MM.1S (cell line): ENCODE results near the gene KRTAP12-3.
"Not testable (repeated sequence)": the region's sequence is repeated elsewhere in the genome, so short reads cannot be mapped to it uniquely, and the experiment has no call there.

ENCODE experiments used
- DNase-seq: peaks from one replicate; pipeline ENCODE4 v3.0.0-alpha.2; 2015
- H2AFZ ChIP-seq: fragments of 300-600 bp; sonication (generic); 2 replicates; pipeline ENCODE4 v1.6.0; 2016; ENCODE audit warnings: antibody characterized with exemption, low read length
- H3F3A ChIP-seq: fragments of 300-600 bp; sonication (generic); 2 replicates; pipeline ENCODE4 v1.6.1; 2016; ENCODE audit warnings: mild to moderate bottlenecking, antibody characterized with exemption, low read length, moderate library complexity, mixed read lengths; ENCODE audit not compliant: insufficient read depth
- H3K27ac ChIP-seq: fragments of 300-600 bp; sonication (generic); 2 replicates; pipeline ENCODE4 v1.5.1; 2016; ENCODE audit warnings: mild to moderate bottlenecking, low read length
- H3K27me3 ChIP-seq: fragments of 300-600 bp; sonication (generic); replicated peaks from 2 replicates; pipeline ENCODE4 v1.6.0; 2016; ENCODE audit warnings: low read length; ENCODE audit not compliant: insufficient read depth
- H3K36me3 ChIP-seq: fragments of 300-600 bp; sonication (generic); replicated peaks from 2 replicates; pipeline ENCODE4 v1.6.1; 2016; ENCODE audit warnings: mild to moderate bottlenecking, low read length, mixed read lengths; ENCODE audit not compliant: insufficient read depth
- H3K4me1 ChIP-seq: fragments of 300-600 bp; sonication (generic); 2 replicates; pipeline ENCODE4 v1.6.1; 2016; ENCODE audit warnings: low read length, mixed read lengths
- H3K4me2 ChIP-seq: fragments of 300-600 bp; sonication (generic); 2 replicates; pipeline ENCODE4 v1.6.0; 2016; ENCODE audit warnings: low read depth, low read length
- H3K4me3 ChIP-seq: fragments of 300-600 bp; sonication (generic); 2 replicates; pipeline ENCODE4 v1.5.1; 2016; ENCODE audit warnings: low read length, mixed read lengths
- H3K79me2 ChIP-seq: fragments of 300-600 bp; sonication (generic); 2 replicates; pipeline ENCODE4 v1.6.1; 2016; ENCODE audit warnings: mixed run types, low read length, mixed read lengths
- H3K9ac ChIP-seq: fragments of 300-600 bp; sonication (generic); 2 replicates; pipeline ENCODE4 v1.6.1; 2016; ENCODE audit warnings: low read length, mixed read lengths
- H3K9me2 ChIP-seq: fragments of 300-600 bp; sonication (generic); replicated peaks from 2 replicates; pipeline ENCODE4 v1.6.1; 2016; ENCODE audit warnings: mild to moderate bottlenecking, low read length, mixed read lengths; ENCODE audit not compliant: insufficient read depth
- H3K9me3 ChIP-seq: fragments of 300-600 bp; sonication (generic); replicated peaks from 2 replicates; pipeline ENCODE4 v1.6.1; 2016; ENCODE audit warnings: mild to moderate bottlenecking, low read length, mixed read lengths; ENCODE audit not compliant: insufficient read depth
- H4K20me1 ChIP-seq: fragments of 300-600 bp; sonication (generic); 2 replicates; pipeline ENCODE4 v1.6.1; 2016; ENCODE audit warnings: mild to moderate bottlenecking, low read length, moderate library complexity, mixed read lengths; ENCODE audit not compliant: insufficient read depth
- EZH2 ChIP-seq: fragments of 300-600 bp; sonication (generic); optimal IDR thresholded peaks from 2 replicates; pipeline ENCODE3; 2017; ENCODE audit warnings: low read depth, mild to moderate bottlenecking, antibody characterized with exemption, low read length, mixed read lengths
- EZH2phosphoT487 ChIP-seq: fragments of 300-600 bp; sonication (generic); IDR thresholded peaks from 2 replicates; pipeline ENCODE4 v1.6.1; 2018; ENCODE audit warnings: antibody characterized with exemption, low read length
- TF ChIP-seq, protein P1 (sequence below): fragments of 300-600 bp; sonication (generic); IDR thresholded peaks from 2 replicates; pipeline ENCODE4 v1.5.1; 2016; ENCODE audit warnings: antibody characterized with exemption, low read length, mixed read lengths

The KRTAP12-3 gene

DNA sequence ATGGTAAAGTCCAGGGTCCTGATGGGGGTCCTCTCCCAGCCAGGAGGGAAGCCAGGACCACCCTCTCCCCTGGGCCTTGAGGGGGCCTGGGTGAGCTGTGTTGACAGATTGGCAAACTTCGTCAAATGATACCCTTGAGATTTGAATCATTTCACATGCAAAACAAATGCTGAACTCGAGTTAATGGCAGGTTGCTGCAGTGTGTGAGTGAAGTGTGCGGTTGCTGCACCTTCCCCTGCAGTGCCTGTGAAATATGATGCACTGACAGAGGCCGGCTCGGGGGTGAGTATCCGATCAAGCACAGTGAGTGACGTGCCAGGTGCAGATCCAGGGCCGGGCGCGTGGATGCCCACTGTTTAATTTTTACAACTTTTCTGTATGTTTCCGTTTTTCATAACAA lies 29.9 kb downstream of the KRTAP12-3 start:
- H3K9me2 ChIP-seq: no peaks in the 10 kb centered on the region
- peaks cover 97% of the 10 kb centered on the region for H3K27me3 ChIP-seq
- H3K9ac ChIP-seq: no peak overlapping the region
- no peaks in the 10 kb centered on the region for H3K36me3 ChIP-seq
- no peak overlapping the region for H2AFZ ChIP-seq
- no peaks in the 10 kb centered on the region for H3K79me2 ChIP-seq
- DNase-seq: no peak
- TF ChIP-seq, protein P1, sequence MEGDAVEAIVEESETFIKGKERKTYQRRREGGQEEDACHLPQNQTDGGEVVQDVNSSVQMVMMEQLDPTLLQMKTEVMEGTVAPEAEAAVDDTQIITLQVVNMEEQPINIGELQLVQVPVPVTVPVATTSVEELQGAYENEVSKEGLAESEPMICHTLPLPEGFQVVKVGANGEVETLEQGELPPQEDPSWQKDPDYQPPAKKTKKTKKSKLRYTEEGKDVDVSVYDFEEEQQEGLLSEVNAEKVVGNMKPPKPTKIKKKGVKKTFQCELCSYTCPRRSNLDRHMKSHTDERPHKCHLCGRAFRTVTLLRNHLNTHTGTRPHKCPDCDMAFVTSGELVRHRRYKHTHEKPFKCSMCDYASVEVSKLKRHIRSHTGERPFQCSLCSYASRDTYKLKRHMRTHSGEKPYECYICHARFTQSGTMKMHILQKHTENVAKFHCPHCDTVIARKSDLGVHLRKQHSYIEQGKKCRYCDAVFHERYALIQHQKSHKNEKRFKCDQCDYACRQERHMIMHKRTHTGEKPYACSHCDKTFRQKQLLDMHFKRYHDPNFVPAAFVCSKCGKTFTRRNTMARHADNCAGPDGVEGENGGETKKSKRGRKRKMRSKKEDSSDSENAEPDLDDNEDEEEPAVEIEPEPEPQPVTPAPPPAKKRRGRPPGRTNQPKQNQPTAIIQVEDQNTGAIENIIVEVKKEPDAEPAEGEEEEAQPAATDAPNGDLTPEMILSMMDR: no peak
- no peak for TF ChIP-seq EZH2phosphoT487
- no peak for TF ChIP-seq EZH2
- no peak overlapping the region for H3K4me3 ChIP-seq
- no peak overlapping the region for H3K4me2 ChIP-seq
- H3K9me3 ChIP-seq: no peaks in the 10 kb centered on the region
- no peaks in the 10 kb centered on the region for H3F3A ChIP-seq
- H4K20me1 ChIP-seq: no peaks in the 10 kb centered on the region
- no peaks in the 10 kb centered on the region for H3K4me1 ChIP-seq
- H3K27ac ChIP-seq: no peak overlapping the region

DNA sequence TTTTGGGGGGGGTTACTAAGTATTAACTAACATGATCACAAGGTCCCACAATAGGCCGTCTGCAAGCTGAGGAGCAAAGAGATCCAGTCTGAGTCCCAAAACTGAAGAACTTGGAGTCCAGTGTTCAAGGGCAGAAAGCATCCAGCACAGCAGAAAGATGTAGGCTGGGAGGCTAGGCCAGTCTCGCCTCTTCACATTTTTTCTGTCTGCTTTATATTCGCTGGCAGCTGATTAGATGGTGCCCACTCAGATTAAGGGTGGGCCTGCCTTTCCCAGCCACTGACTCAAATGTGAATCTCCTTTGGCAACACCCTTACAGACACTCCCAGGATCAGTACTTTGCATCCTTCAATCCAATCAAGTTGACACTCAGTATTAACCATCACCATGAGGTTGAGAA lies 32.0 kb downstream of the KRTAP12-3 start:
- not testable (repeated sequence) for H3F3A ChIP-seq, H3K36me3 ChIP-seq, H2AFZ ChIP-seq, H4K20me1 ChIP-seq, H3K9me3 ChIP-seq, H3K27ac ChIP-seq, H3K9me2 ChIP-seq, H3K4me2 ChIP-seq, H3K4me1 ChIP-seq, H3K79me2 ChIP-seq, H3K9ac ChIP-seq, DNase-seq, H3K4me3 ChIP-seq
- H3K27me3 ChIP-seq: peaks cover 97% of the 10 kb centered on the region

DNA sequence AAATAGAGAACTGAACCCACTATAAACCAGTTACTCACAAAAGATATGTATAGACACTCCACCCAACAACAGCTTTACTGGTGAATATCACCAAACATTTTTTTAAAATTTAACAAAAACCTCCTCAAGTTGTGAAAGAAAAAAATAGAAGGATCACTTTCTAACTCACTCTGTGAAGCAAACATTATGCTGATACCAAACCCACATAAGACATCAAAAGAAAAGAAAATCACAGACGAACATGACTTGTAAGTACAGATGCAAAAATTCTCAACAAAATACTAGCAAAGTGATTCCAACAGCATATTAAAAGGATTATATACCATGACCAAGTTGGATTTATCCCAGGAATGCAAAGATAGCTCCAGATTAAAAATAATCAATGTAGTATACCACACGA lies 34.0 kb downstream of the KRTAP12-3 start:
- Histone ChIP-seq H2AFZ (no peak overlapping the region), H4K20me1 (no peaks in the 10 kb centered on the region), H3K79me2 (no peaks in the 10 kb centered on the region), H3K4me3 (no peak overlapping the region), H3K9ac (no peak overlapping the region), H3K9me2 (no peaks in the 10 kb centered on the region), H3K27me3 (peaks cover 98% of the 10 kb centered on the region), H3K9me3 (no peaks in the 10 kb centered on the region), H3K4me2 (no peak overlapping the region), H3K4me1 (no peaks in the 10 kb centered on the region), H3K36me3 (no peaks in the 10 kb centered on the region), H3K27ac (no peak overlapping the region), H3F3A (no peaks in the 10 kb centered on the region)
- DNase-seq: no peak
- TF ChIP-seq EZH2 (no peak), EZH2phosphoT487 (no peak)
- TF ChIP-seq, protein P1: no peak

DNA sequence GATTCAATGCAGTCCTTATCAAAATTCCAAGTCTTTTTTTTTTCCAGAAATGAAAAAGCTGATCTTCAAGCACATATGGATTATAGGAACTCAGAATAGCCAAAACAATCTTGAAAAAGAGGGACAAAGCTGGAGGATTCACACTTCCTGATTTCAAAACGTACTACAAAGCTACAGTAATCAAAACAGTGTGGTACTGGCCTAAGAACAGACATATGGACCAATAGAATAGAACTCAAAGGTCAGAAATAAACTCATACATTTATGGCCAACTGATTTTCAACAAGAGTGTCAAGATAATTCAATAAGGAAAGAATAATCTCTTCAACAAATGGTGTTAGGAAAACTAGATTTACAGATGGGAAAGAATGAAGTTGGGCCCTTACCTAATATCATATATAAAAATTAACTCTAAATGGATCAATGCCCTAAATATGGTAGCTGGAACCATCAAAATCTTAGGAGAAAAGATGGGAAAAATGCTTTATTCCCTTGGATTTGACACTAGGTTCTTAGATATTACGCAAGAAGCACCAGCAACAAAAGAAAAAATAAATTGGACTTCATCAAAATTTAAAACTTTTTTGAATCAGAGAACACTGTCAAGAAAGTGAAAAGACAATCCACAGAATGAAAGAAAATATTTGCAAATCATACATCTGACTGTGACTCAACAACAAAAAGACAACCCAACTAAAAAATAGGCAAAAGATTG lies 35.2 kb downstream of the KRTAP12-3 start:
- no peak overlapping the region for H3K9ac ChIP-seq
- H3K4me2 ChIP-seq: no peak overlapping the region
- H3F3A ChIP-seq: no peaks in the 10 kb centered on the region
- no peaks in the 10 kb centered on the region for H3K79me2 ChIP-seq
- H3K4me1 ChIP-seq: no peaks in the 10 kb centered on the region
- H2AFZ ChIP-seq: no peak overlapping the region
- no peaks in the 10 kb centered on the region for H3K9me3 ChIP-seq
- peaks cover 97% of the 10 kb centered on the region for H3K27me3 ChIP-seq
- no peaks in the 10 kb centered on the region for H4K20me1 ChIP-seq
- DNase-seq: no peak
- H3K27ac ChIP-seq: no peak overlapping the region
- H3K36me3 ChIP-seq: no peaks in the 10 kb centered on the region
- no peak for TF ChIP-seq EZH2phosphoT487
- TF ChIP-seq EZH2: no peak
- TF ChIP-seq, protein P1: no peak
- H3K4me3 ChIP-seq: no peak overlapping the region
- H3K9me2 ChIP-seq: no peaks in the 10 kb centered on the region
